ENCODE measurements around the gene SLC39A13.

DNA sequence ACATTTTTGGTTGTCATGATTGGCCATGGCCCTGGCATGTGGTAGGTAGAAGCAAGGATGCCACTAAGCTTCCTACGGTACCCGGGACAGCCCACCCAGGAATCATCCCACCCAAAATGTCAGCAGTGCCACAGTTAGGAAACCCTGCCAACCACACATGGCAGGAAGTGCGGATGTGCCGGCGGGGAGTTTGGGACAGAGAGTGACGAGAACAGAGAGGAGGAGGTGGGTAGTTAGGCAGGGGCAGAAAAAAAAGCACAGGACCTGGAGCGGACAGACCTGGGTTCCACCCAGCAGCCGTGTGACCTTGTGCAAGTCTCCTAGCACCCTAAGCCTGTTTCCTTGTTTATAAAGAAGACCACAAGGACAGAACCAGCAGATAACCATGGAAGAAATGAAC, 33.4 kb upstream of the SLC39A13 start:
- TF ChIP-seq, protein P1, sequence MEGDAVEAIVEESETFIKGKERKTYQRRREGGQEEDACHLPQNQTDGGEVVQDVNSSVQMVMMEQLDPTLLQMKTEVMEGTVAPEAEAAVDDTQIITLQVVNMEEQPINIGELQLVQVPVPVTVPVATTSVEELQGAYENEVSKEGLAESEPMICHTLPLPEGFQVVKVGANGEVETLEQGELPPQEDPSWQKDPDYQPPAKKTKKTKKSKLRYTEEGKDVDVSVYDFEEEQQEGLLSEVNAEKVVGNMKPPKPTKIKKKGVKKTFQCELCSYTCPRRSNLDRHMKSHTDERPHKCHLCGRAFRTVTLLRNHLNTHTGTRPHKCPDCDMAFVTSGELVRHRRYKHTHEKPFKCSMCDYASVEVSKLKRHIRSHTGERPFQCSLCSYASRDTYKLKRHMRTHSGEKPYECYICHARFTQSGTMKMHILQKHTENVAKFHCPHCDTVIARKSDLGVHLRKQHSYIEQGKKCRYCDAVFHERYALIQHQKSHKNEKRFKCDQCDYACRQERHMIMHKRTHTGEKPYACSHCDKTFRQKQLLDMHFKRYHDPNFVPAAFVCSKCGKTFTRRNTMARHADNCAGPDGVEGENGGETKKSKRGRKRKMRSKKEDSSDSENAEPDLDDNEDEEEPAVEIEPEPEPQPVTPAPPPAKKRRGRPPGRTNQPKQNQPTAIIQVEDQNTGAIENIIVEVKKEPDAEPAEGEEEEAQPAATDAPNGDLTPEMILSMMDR (IDR thresholded peaks at IDR 0.05; ENCODE audit: low read length), result no peak
- TF ChIP-seq EZH2phosphoT487 (IDR thresholded peaks at IDR 0.05; ENCODE audit: low read length) (no peak), EZH2 (optimal IDR thresholded peaks at IDR 0.05; ENCODE audit: low read depth, low read length) (no peak)
